Ovary (tissue), 9 donors: ENCODE data around the gene SDK1. TPM values are rescaled to one million over a fixed set of nuclear protein-coding genes. Genes with fewer than 3 reads are reported as not detected.

Source experiments
- DNase-seq, 5 donors: peaks; one replicate each; pipeline ENCODE4 v3.0.0-alpha.2; 2019 to 2020
- H3K27ac ChIP-seq, 2 donors: fragments of 200-600 bp; one replicate each; pipeline versions ENCODE4 v1.5.1 to v1.8.0; 2019 to 2022
- H3K27me3 ChIP-seq: fragments of 200-600 bp; one replicate; pipeline ENCODE4 v1.8.0; 2022
- H3K36me3 ChIP-seq: fragments of 200-600 bp; sonication (generic); one replicate; pipeline ENCODE4 v1.5.1; 2019
- H3K4me1 ChIP-seq: one replicate; pipeline ENCODE4 v1.8.1; 2013; ENCODE audit warnings: mild to moderate bottlenecking, moderate library complexity; ENCODE audit not compliant: insufficient read depth
- H3K4me3 ChIP-seq: fragments of 200-600 bp; sonication (generic); one replicate; pipeline ENCODE4 v1.5.1; 2017
- H3K9me3 ChIP-seq, 2 donors: fragments of 200-600 bp in 1 of 2; sonication (generic) in 1 of 2; one replicate each; pipeline versions ENCODE4 v1.5.1 to v1.8.1; 2013 to 2019; ENCODE audit warnings: mild to moderate bottlenecking in 1 of 2, moderate library complexity in 1 of 2
- CTCF ChIP-seq, 3 donors: fragments of 450-650 bp in 2 of 3; fragments of 200-600 bp in 1 of 3; IDR thresholded peaks; one replicate each; pipeline versions ENCODE4 v1.5.1 to v1.8.0; 2016 to 2022; ENCODE audit warnings: antibody characterized with exemption in 3 of 3, mild to moderate bottlenecking in 1 of 3
- EP300 ChIP-seq: sonication (generic); formaldehyde crosslinking; IDR thresholded peaks from one replicate; pipeline ENCODE4 v1.6.1; 2017; ENCODE audit warnings: antibody characterized with exemption
- POLR2A ChIP-seq: fragments of 450-650 bp; IDR thresholded peaks from one replicate; pipeline ENCODE4 v1.6.1; 2017; ENCODE audit warnings: antibody characterized with exemption, mild to moderate bottlenecking, moderate library complexity
- WGBS, 3 donors: extraction: QIAGEN DNeasy Blood & Tissue Kit in 1 of 3; methylation state at CpG; one replicate each; pipeline versions ENCODE4 v1.1.5 to v1.1.7; 2013 to 2017; 5-methylcytosine and 5-hydroxymethylcytosine counted together
- intact Hi-C, 4 donors: fragments of 100-400 bp; cut with DNase I; formaldehyde crosslinking; loops; one replicate each; pipeline versions ENCODE4 v1.11.0 to v1.15.1; 2022 to 2023
- polyA plus RNA-seq, 2 donors: library from polyadenylated mRNA; stranded (reverse); fragments of 200-250 nt in 1 of 2; fragments of 350-450 nt in 1 of 2; fragmentation: Illumina TruSeq in 1 of 2; extraction: RNeasy Lipid Tissue Mini Kit (QIAGEN cat#74804) in 1 of 2; gene quantifications; one replicate each; pipeline ENCODE4 v1.2.3, GENCODE V29; 2013 to 2014
- total RNA-seq, 7 donors: library from RNA; depleted of rRNA in 2 of 7; stranded (reverse); fragments of >200 nt in 2 of 7; fragmentation: NEBNext Ultra II Directional in 3 of 7; extraction: Animal tissue kit (Norgen Biotek cat#: 25700) in 3 of 7; gene quantifications; one replicate each; pipeline versions ENCODE4 v1.1.0 to v1.2.4, GENCODE V29; 2016 to 2023
- donor health status: DM: no; HTN: no; CAD: no; lungs with moderate emphysema.
- donor health status: DM: no; HTN: no; CAD: no.
- donor health status: Bipolar disorder and iron deficiency.
- donor health status: DM: yes; HTN: yes; CAD: no.
- donor health status: DM: no; HTN: no; CAD: no.
- donor health status: DM: yes; HTN: yes; CAD: no.

The SDK1 gene
- total and polyA plus RNA-seq, 9 donors, result 1.2 to 13.3 (median 4.4) TPM

- Histone ChIP-seq H3K9me3 (no peaks in the 10 kb centered on the region), H3K36me3 (no peaks in the 10 kb centered on the region), H3K27ac (no peak overlapping the region), H3K4me3 (no peak overlapping the region), H3K27me3 (no peaks in the 10 kb centered on the region), H3K4me1 (no peaks in the 10 kb centered on the region)
- TF ChIP-seq EP300 (no peak), POLR2A (no peak), CTCF (IDR thresholded peaks at IDR 0.05) (no peak)
- 40 to 61% (median 54%) methylated on average over 9 of the region's 9 CpGs for WGBS, 3 donors
- intact Hi-C loops, result no loop called here
- no peak for DNase-seq
Observed at GRCh38 chr7:3732395-3733005, 431.4 kb downstream of the SDK1 start.

- no peak overlapping the region for H3K4me3 ChIP-seq
- H3K9me3 ChIP-seq, result no peaks in the 10 kb centered on the region
- intact Hi-C loops, result no loop called here
- no peaks in the 10 kb centered on the region for H3K27me3 ChIP-seq
- DNase-seq, result no peak
- H3K36me3 ChIP-seq, result no peaks in the 10 kb centered on the region
- H3K27ac ChIP-seq, result no peak overlapping the region
- no peaks in the 10 kb centered on the region for H3K4me1 ChIP-seq
- TF ChIP-seq EP300 (no peak), POLR2A (no peak), CTCF (IDR thresholded peaks at IDR 0.05) (no peak)
- 78 to 80% (median 79%) methylated on average over 11 of the region's 11 CpGs for WGBS, 3 donors
Observed at GRCh38 chr7:3733541-3734140, 432.6 kb downstream of the SDK1 start.

GRCh38 chr7:3738964-3739363 lies 437.9 kb downstream of the SDK1 start:
- DNase-seq, result no peak
- H3K36me3 ChIP-seq, result no peaks in the 10 kb centered on the region
- no peaks in the 10 kb centered on the region for H3K9me3 ChIP-seq
- H3K27ac ChIP-seq, result no peak overlapping the region
- intact Hi-C loops, result no loop called here
- TF ChIP-seq EP300 (no peak), CTCF (IDR thresholded peaks at IDR 0.05) (no peak), POLR2A (no peak)
- WGBS, 3 donors, result 86 to 95% (median 92%) methylated on average over 1 of the region's 1 CpG
- no peaks in the 10 kb centered on the region for H3K27me3 ChIP-seq
- no peak overlapping the region for H3K4me3 ChIP-seq
- H3K4me1 ChIP-seq, result no peaks in the 10 kb centered on the region

GRCh38 chr7:3739983-3740382 lies 438.9 kb downstream of the SDK1 start:
- Histone ChIP-seq H3K4me3 (no peak overlapping the region), H3K27me3 (no peaks in the 10 kb centered on the region), H3K36me3 (no peaks in the 10 kb centered on the region), H3K4me1 (no peaks in the 10 kb centered on the region), H3K9me3 (no peaks in the 10 kb centered on the region), H3K27ac (no peak overlapping the region)
- intact Hi-C loops, result no loop called here
- WGBS, 3 donors, result 82 to 88% (median 86%) methylated on average over 2 of the region's 2 CpGs
- no peak for DNase-seq
- no peak for TF ChIP-seq CTCF (IDR thresholded peaks at IDR 0.05)
- TF ChIP-seq EP300, result no peak
- TF ChIP-seq POLR2A, result no peak
